HCT116 (cell line): Measurements from ENCODE around the gene DOCK4. TPM values are rescaled to one million over a fixed set of nuclear protein-coding genes. Genes with fewer than 3 reads are reported as not detected.

Source experiments
- ATAC-seq: fragments of 200-7000 bp; cut with Tn5 transposase; 2 replicates; pipeline ENCODE4 v1.9.1; 2020; ENCODE audit warnings: mild to moderate bottlenecking, moderate library complexity
- BruUV-seq: library from RNA; stranded (reverse); fragments of 400-500 nt; replicated peaks from 2 replicates; lab custom pipeline; 2021; lab: Mats Ljungman, UMichigan
- CTCF ChIA-PET: fragments of 300-600 bp; sonication (Branson Sonifier 250); formaldehyde crosslinking; loops from one replicate; lab custom pipeline; 2021; ENCODE audit warnings: antibody characterized with exemption; lab: Charles Lee
- POLR2A ChIA-PET: fragments of 300-600, 350-600 bp; sonication (Branson Sonifier 250); formaldehyde crosslinking; loops from one replicate; lab custom pipeline; 2021; ENCODE audit warnings: antibody characterized with exemption; lab: Charles Lee
- RAD21 ChIA-PET, 2 experiments: fragments of 300-600 bp; sonication (Branson Sonifier 250); formaldehyde crosslinking; loops; one replicate each; lab custom pipeline; 2023; ENCODE audit warnings: low total read pairs in 2 of 2; ENCODE audit not compliant: uncharacterized antibody in 2 of 2, unreplicated experiment in 2 of 2, low non-redundant PET in 1 of 2; lab: Charles Lee
- DNase-seq: peaks from one replicate; pipeline ENCODE4 v3.0.0-alpha.2; 2010; ENCODE audit warnings: low read depth, low spot score
- H2AFZ ChIP-seq: fragments of 200-600 bp; shearing (Covaris generic), sonication (generic); 2 replicates; pipeline ENCODE4 v1.6.1; 2017; ENCODE audit warnings: low read depth, mixed run types, mixed read lengths, antibody characterized with exemption, low read length; ENCODE audit not compliant: poor library complexity, severe bottlenecking
- H3K27ac ChIP-seq: 2 replicates; pipeline ENCODE4 v1.5.1; 2012; ENCODE audit warnings: low read depth, low read length
- H3K27me3 ChIP-seq: fragments of 200-600 bp; sonication (generic); 2 replicates; pipeline ENCODE4 v1.6.1; 2016; ENCODE audit warnings: mixed run types, low read length, mixed read lengths; ENCODE audit not compliant: insufficient read depth
- H3K36me3 ChIP-seq, 2 experiments: fragments of 200-500 bp in 1 of 2; fragments of 200-600 bp in 1 of 2; sonication (Bioruptor generic) in 1 of 2; sonication (generic) in 1 of 2; 2 replicates each; pipeline versions ENCODE4 v1.5.1 to v1.6.1; 2014 to 2016; ENCODE audit warnings: low read length in 2 of 2, inconsistent platforms in 1 of 2, mixed read lengths in 1 of 2, mixed run types in 1 of 2; ENCODE audit not compliant: insufficient read depth in 2 of 2, control insufficient read depth in 1 of 2
- H3K4me1 ChIP-seq, 2 experiments: fragments of 200-600 bp in 1 of 2; sonication (generic) in 1 of 2; 2 replicates each; pipeline versions ENCODE4 v1.5.1 to v1.6.1; 2012 to 2017; ENCODE audit warnings: low read length in 2 of 2, inconsistent platforms in 1 of 2, mild to moderate bottlenecking in 1 of 2, mixed read lengths in 1 of 2, mixed run types in 1 of 2, moderate library complexity in 1 of 2; ENCODE audit not compliant: insufficient read depth in 2 of 2, control insufficient read depth in 1 of 2
- H3K4me2 ChIP-seq: fragments of 200-600 bp; sonication (generic); 2 replicates; pipeline ENCODE4 v1.6.1; 2017; ENCODE audit warnings: mixed run types, low read length, mixed read lengths
- H3K4me3 ChIP-seq, 2 experiments: fragments of 200-600 bp in 1 of 2; sonication (generic) in 1 of 2; replicated peaks in 1 of 2; 2 replicates each; pipeline ENCODE4 v1.5.1; 2011 to 2016; ENCODE audit warnings: low read length in 2 of 2, control low read depth in 1 of 2, low read depth in 1 of 2, mild to moderate bottlenecking in 1 of 2, mixed read lengths in 1 of 2, mixed run types in 1 of 2
- H3K79me2 ChIP-seq: fragments of 200-600 bp; sonication (generic); 2 replicates; pipeline ENCODE4 v1.6.1; 2017; ENCODE audit warnings: mild to moderate bottlenecking, mixed run types, low read length, moderate library complexity, mixed read lengths; ENCODE audit not compliant: insufficient read depth
- H3K9ac ChIP-seq: fragments of 200-600 bp; sonication (generic); 2 replicates; pipeline ENCODE4 v1.6.1; 2016; ENCODE audit warnings: low read length, mixed read lengths
- H3K9me2 ChIP-seq: fragments of 200-600 bp; sonication (generic), shearing (Covaris generic); 2 replicates; pipeline ENCODE4 v1.6.1; 2017; ENCODE audit warnings: mixed run types, mild to moderate bottlenecking, moderate library complexity; ENCODE audit not compliant: insufficient read depth
- H3K9me3 ChIP-seq, 2 experiments: fragments of 200-500 bp in 1 of 2; fragments of 200-600 bp in 1 of 2; sonication (Bioruptor generic) in 1 of 2; sonication (generic) in 1 of 2; 2 replicates each; pipeline ENCODE4 v1.6.1; 2014 to 2017; ENCODE audit warnings: low read length in 2 of 2, mixed read lengths in 2 of 2, inconsistent platforms in 1 of 2, low read depth in 1 of 2, mild to moderate bottlenecking in 1 of 2, mixed run types in 1 of 2, moderate library complexity in 1 of 2; ENCODE audit not compliant: control insufficient read depth in 1 of 2, insufficient read depth in 1 of 2
- H4K20me1 ChIP-seq: fragments of 200-600 bp; sonication (generic), shearing (Covaris generic); 2 replicates; pipeline ENCODE4 v1.6.1; 2017; ENCODE audit warnings: mixed run types, mild to moderate bottlenecking, moderate library complexity; ENCODE audit not compliant: insufficient read depth
- ATF3 ChIP-seq: IDR thresholded peaks from 2 replicates; pipeline ENCODE4 v1.6.1; 2012
- CEBPB ChIP-seq: IDR thresholded peaks from 2 replicates; pipeline ENCODE4 v1.6.1; 2012; ENCODE audit warnings: low read depth
- EGR1 ChIP-seq: IDR thresholded peaks from 2 replicates; pipeline ENCODE4 v1.6.1; 2012; ENCODE audit warnings: low read depth
- ELF1 ChIP-seq: IDR thresholded peaks from 2 replicates; pipeline ENCODE4 v1.6.1; 2012; ENCODE audit warnings: low read depth, borderline replicate concordance
- EZH2phosphoT487 ChIP-seq: fragments of 200-600 bp; IDR thresholded peaks from 2 replicates; pipeline ENCODE4 v1.6.1; 2018; ENCODE audit warnings: antibody characterized with exemption, borderline replicate concordance
- FOSL1 ChIP-seq: IDR thresholded peaks from 2 replicates; pipeline ENCODE4 v1.6.1; 2012; ENCODE audit warnings: low read depth
- MAX ChIP-seq: IDR thresholded peaks from 2 replicates; pipeline ENCODE4 v1.6.1; 2012
- POLR2AphosphoS5 ChIP-seq: IDR thresholded peaks from 2 replicates; pipeline ENCODE4 v1.6.1; 2011; ENCODE audit warnings: mild to moderate bottlenecking, low read depth, low read length, moderate library complexity
- REST ChIP-seq: IDR thresholded peaks from 2 replicates; pipeline ENCODE4 v1.6.1; 2012; ENCODE audit warnings: low read depth
- SIN3A ChIP-seq: IDR thresholded peaks from 2 replicates; pipeline ENCODE4 v1.6.1; 2012; ENCODE audit warnings: low read depth
- TCF7L2 ChIP-seq: IDR thresholded peaks from 2 replicates; pipeline ENCODE4 v1.7.0; 2011; ENCODE audit warnings: borderline replicate concordance, inconsistent platforms; ENCODE audit not compliant: insufficient read depth, insufficient read length; ENCODE audit errors: extremely low read depth
- YY1 ChIP-seq: IDR thresholded peaks from 2 replicates; pipeline ENCODE4 v1.6.1; 2011; ENCODE audit warnings: low read length, low read depth, moderate library complexity, mild to moderate bottlenecking; ENCODE audit not compliant: insufficient replicate concordance; ENCODE audit errors: extremely low read depth
- ZFX ChIP-seq: fragments of 450-650 bp; IDR thresholded peaks from 2 replicates; pipeline ENCODE4 v1.6.1; 2017
- intact Hi-C: fragments of 100-400 bp; cut with micrococcal nuclease; formaldehyde crosslinking; loops from 2 replicates; pipeline ENCODE4 v1.10.0; 2022
- total RNA-seq: library from RNA; stranded (reverse); gene quantifications from one replicate; pipeline ENCODE4 v1.2.1, GENCODE V29; 2021; ENCODE audit not compliant: unreplicated experiment
- TF ChIP-seq, protein P1 (sequence below): IDR thresholded peaks from 2 replicates; pipeline ENCODE4 v1.6.1; 2011; ENCODE audit warnings: mild to moderate bottlenecking, low read length, moderate library complexity; ENCODE audit not compliant: insufficient replicate concordance; ENCODE audit errors: extremely low read depth

DOCK4 gene
- total RNA-seq, 1 experiment from 2014 or later: 2.2 TPM

DNA sequence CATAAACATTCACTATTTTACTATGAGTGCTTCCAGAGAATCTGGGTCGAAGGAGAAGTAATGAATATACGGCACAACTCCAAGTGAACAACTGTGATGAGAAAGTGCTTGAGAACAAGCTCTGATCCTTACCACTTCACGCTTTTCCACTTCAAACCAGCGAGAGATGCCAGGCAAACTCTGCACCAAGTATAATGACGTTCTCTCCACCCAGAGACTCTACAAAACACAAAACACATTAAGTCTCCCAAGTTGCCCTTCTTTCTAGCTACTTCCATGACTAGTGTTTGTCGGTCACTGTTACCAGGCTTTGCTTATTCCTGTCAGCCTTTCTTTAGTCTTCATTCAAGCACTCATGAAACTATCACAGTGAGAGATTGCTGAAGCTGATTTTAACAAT lies 450.8 kb downstream of the DOCK4 start (continued):
- TF ChIP-seq MAX: no peak

DNA sequence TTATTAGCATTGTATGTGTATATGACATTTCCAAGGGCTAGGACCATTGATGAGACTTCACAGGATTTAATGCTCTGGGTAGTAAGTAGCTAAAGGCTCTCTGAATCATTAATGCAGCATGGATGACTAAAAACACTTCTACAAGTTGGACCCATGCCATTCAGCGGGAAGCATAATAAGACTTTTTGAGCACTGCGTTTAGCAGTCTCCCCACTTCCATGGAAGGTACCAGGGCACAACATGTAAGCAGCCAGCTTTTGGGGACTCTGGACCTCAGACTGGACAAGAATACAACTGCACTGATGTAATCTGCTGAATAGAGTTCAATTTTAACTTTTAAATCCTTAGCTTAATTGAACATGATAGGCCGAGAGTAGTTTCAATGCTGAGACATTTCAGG lies 452.2 kb downstream of the DOCK4 start:
- TF ChIP-seq POLR2AphosphoS5 (no peak), CEBPB (no peak), ATF3 (no peak), REST (no peak), SIN3A (no peak), EZH2phosphoT487 (no peak), YY1 (no peak), EGR1 (no peak), TCF7L2 (no peak), FOSL1 (no peak), ELF1 (no peak), ZFX (no peak)
- TF ChIP-seq, protein P1, sequence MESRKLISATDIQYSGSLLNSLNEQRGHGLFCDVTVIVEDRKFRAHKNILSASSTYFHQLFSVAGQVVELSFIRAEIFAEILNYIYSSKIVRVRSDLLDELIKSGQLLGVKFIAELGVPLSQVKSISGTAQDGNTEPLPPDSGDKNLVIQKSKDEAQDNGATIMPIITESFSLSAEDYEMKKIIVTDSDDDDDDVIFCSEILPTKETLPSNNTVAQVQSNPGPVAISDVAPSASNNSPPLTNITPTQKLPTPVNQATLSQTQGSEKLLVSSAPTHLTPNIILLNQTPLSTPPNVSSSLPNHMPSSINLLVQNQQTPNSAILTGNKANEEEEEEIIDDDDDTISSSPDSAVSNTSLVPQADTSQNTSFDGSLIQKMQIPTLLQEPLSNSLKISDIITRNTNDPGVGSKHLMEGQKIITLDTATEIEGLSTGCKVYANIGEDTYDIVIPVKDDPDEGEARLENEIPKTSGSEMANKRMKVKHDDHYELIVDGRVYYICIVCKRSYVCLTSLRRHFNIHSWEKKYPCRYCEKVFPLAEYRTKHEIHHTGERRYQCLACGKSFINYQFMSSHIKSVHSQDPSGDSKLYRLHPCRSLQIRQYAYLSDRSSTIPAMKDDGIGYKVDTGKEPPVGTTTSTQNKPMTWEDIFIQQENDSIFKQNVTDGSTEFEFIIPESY: no peak
- no peak for ATAC-seq
- H3K27me3 ChIP-seq: no peaks in the 10 kb centered on the region
- no TSS peak for BruUV-seq
- no peaks in the 10 kb centered on the region for H4K20me1 ChIP-seq
- ChIA-PET RAD21 (interaction anchor here in 1 of 2 experiments (0.6 kb wide), 1 partner anchor 103 kb away, joined by 3 read pairs; no protein-coding TSS in a partner anchor), POLR2A (interaction anchor here (1.3 kb wide), 1 partner anchor 696 kb away, joined by 3 read pairs; the partner anchor contains the start of gene IFRD1), CTCF (interaction anchor here (1.4 to 2.4 kb wide), 4 partner anchors 9 to 741 kb away, joined by 3 to 6 read pairs (median 4); no protein-coding TSS in a partner anchor)
- no peak overlapping the region for H3K27ac ChIP-seq
- intact Hi-C loops: loop anchor here (2.0 kb wide), 1 partner anchor 657 kb away; no protein-coding TSS in a partner anchor
- DNase-seq: no peak
- H3K4me2 ChIP-seq: no peak overlapping the region
- no peaks in the 10 kb centered on the region for H3K79me2 ChIP-seq
- H3K4me1 ChIP-seq: no peaks in the 10 kb centered on the region
- H3K9ac ChIP-seq: no peak overlapping the region
- no peaks in the 10 kb centered on the region for H3K9me3 ChIP-seq
- H3K9me2 ChIP-seq: no peaks in the 10 kb centered on the region
- H3K36me3 ChIP-seq: no peaks in the 10 kb centered on the region
- no peak overlapping the region for H2AFZ ChIP-seq
- H3K4me3 ChIP-seq: no peak overlapping the region
